WI38 (cell line): Measurements from ENCODE around the gene TMC5.
"Not testable (repeated sequence)": the region's sequence is repeated elsewhere in the genome, so short reads cannot be mapped to it uniquely, and the experiment has no call there.

Source experiments
- H3K4me3 ChIP-seq: 2 replicates; pipeline ENCODE4 v1.5.1; 2011; ENCODE audit warnings: low read depth, mild to moderate bottlenecking, control low read depth, low read length
- CTCF ChIP-seq: IDR thresholded peaks from 2 replicates; pipeline ENCODE4 v1.5.1; 2012; ENCODE audit warnings: low read depth, mild to moderate bottlenecking, control low read depth, low read length

Gene TMC5

DNA sequence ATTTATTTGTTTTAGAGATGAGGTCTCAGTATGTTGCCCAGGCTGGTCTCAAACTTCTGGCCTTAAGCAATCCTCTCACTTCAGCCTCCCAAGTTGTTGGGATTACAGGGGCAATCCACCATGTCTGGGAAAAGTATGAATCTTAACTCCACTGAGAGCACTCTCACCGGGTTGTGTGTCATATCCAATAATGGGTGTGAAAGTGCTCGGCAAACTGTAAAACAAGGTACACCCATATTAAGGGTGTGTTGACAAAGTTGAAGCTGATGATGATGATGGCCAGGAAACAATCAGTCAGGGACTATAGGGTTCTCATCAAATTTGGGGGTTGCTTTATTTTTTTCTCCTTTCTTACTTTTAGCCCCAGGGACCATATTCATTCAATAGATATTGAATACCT, 25.3 kb upstream of the TMC5 start:
- H3K4me3 ChIP-seq: no peak overlapping the region
- no peak for TF ChIP-seq CTCF

- H3K4me3 ChIP-seq: no peak overlapping the region
- TF ChIP-seq CTCF: no peak
Observed at GRCh38 chr16:19393226-19394111, 24.2 kb upstream of the TMC5 start.

- H3K4me3 ChIP-seq: not testable (repeated sequence)
Observed at GRCh38 chr16:19395646-19396267, 21.9 kb upstream of the TMC5 start.

DNA sequence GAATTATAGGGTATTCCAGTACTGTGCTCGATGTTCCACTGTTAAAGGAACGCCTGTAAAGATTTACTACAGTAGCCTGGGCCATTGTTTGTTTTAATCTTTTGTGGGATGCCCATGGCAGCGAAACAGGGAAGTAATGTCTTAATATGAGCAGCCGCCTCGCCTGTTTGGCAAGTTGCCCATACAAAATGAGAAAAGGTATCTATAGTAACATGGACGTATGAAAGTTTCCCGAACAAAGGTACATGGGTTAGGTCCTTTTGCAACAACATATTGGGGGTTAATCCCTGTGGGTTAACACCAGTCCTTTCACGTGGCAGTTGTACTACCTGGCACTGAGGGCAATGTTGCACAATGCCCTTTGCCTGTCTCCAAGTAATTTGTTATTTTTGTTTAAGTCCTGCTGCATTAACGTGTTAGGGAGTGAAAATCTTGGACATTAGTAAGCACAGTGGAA, 21.1 kb upstream of the TMC5 start:
- H3K4me3 ChIP-seq: no peak overlapping the region
- no peak for TF ChIP-seq CTCF

DNA sequence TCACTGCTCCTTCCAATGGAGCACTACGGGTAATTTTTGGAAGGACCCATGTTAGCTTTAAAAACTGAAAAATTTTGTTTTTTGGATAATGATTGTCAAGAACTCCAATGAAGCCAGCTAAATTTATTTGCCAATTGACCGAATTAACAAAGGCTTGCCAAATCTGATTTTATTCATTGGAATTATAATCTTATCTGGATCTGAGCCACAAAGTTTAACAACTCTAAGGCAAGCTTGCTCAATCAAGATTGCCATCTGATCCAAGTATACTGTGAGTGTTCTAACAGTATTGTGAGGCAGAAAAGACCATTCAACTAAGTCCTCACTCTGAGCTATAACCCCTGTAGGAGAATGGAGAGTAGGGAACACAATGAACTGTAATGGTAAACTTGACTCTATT, 20.3 kb upstream of the TMC5 start:
- not testable (repeated sequence) for H3K4me3 ChIP-seq

- H3K4me3 ChIP-seq: no peak overlapping the region
- no peak for TF ChIP-seq CTCF
Observed at GRCh38 chr16:19400711-19401110, 17.0 kb upstream of the TMC5 start.

DNA sequence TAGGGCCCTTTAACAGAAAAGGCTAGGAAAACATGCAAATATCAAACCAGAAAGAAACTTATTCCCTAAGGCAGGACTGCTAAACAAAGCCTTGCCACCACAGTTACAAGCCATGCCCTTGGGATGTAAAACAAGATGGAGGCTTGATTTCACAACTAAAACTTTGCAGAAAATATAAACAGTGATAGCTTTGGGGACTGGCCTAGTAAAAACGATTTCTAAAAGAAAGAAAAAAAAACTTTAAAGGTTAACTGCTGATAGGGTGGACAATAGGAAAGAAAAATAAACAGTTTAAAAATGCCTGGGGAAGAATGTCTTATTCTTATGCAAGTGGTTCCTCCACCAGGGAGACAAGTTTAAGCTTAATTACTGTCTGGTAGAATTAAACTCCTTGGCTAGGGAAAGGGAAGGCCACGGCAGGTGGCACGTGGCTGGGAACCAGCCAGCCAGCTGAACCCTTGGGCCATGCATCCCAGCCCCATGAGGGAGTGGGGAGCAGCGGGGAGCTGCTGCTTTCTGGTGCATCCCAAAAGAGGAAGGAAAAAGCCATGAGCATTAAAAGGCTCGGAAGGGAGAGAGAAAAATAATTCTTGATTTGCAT, 10.7 kb upstream of the TMC5 start:
- no peak for TF ChIP-seq CTCF
- no peak overlapping the region for H3K4me3 ChIP-seq

DNA sequence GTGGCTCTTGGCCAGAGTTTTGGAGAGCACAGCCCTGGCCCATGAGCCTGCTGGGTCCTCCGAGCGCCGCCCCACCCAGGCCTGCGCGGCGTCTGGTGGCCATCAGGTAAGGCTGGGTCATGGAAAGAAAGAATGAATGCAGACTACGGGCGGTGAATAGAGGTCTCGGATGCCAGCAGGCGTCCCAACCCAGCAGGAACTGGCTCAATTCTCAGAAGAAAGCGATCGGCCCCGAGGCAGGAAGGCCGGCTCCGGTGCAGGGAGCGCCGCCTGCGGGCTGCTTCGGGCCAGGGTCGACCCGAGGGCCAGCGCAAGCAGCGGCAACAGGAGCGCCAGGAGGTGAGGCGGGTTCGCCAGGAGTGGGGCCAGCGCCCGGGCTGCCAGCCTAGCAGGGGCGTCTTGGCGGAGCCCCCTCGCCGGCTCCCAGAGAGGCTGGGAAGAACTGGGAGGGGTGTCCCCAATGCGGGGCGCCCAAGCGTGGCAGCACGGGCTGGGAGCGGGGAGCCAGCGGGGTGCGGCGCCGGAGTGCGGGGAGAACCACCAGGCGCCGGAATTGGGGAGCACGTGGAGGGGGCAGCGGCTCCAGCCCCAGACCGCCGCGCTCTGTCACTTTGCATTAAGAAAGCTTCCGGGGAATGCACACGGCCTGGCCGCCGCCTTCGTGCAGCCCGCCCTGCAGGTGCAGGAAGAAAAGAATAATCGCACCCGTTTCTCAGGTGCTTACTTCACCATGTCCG, 7.1 kb upstream of the TMC5 start:
- H3K4me3 ChIP-seq: no peak overlapping the region
- TF ChIP-seq CTCF: peak; percentile 20; the same call in 1 of the 2 replicates
